HepG2 (cell line): ENCODE data around the gene GUCA2B. TPM values are rescaled to one million over a fixed set of nuclear protein-coding genes. Genes with fewer than 3 reads are reported as not detected.

Source experiments
- ATAC-seq: fragments of 200-7000 bp; cut with Tn5 transposase; 3 replicates; pipeline ENCODE4 v1.9.1; 2020; ENCODE audit warnings: mild to moderate bottlenecking, moderate library complexity
- BruUV-seq: library from RNA; stranded (reverse); fragments of 400-500 nt; replicated peaks from 2 replicates; lab custom pipeline; 2021; lab: Mats Ljungman, UMichigan
- CTCF ChIA-PET: fragments of 300-600 bp; formaldehyde crosslinking; extraction: SDS; loops from one replicate; lab custom pipeline; 2021; ENCODE audit warnings: low total read pairs, inconsistent platforms, low intra/inter-chr PET ratio; lab: Yijun Ruan, JAX
- POLR2A ChIA-PET: fragments of 350-600 bp; sonication (Branson Sonifier 250); formaldehyde crosslinking; loops from one replicate; lab custom pipeline; 2020; ENCODE audit warnings: antibody characterized with exemption, inconsistent platforms; lab: Yijun Ruan, JAX
- DNase-seq: peaks from one replicate; pipeline ENCODE4 v3.0.0-alpha.2; 2015; ENCODE audit warnings: low spot score
- FAIRE-seq: peaks from 3 replicates; lab custom pipeline; 2011; peaks lifted over from hg19 to GRCh38; lab: Jason Lieb, UNC
- H2AFZ ChIP-seq: one replicate; pipeline ENCODE4 v1.6.1; 2011; ENCODE audit warnings: low read length, inconsistent platforms
- H3K27ac ChIP-seq: fragments of 300-600 bp; 3 replicates; pipeline ENCODE4 v1.8.0; 2011; ENCODE audit warnings: mixed run types, mild to moderate bottlenecking, mixed read lengths, low read length, inconsistent platforms; ENCODE audit not compliant: insufficient read depth; ENCODE audit errors: extremely low read length
- H3K27me3 ChIP-seq, 2 experiments: fragments of 200-600 bp in 1 of 2; 2 replicates in 1 of 2; 3 replicates in 1 of 2; pipeline versions ENCODE4 v1.6.0 to v1.8.0; 2011; ENCODE audit warnings: low read length in 2 of 2, mild to moderate bottlenecking in 2 of 2, moderate library complexity in 2 of 2, inconsistent platforms in 1 of 2; ENCODE audit not compliant: insufficient read depth in 2 of 2, control insufficient read depth in 1 of 2
- H3K36me3 ChIP-seq, 2 experiments: fragments of 200-600 bp in 1 of 2; replicated peaks in 1 of 2; 2 replicates in 1 of 2; 3 replicates in 1 of 2; pipeline versions ENCODE4 v1.5.1 to v1.8.0; 2011; ENCODE audit warnings: low read length in 2 of 2, inconsistent platforms in 1 of 2; ENCODE audit not compliant: insufficient read depth in 2 of 2, control insufficient read depth in 1 of 2
- H3K4me1 ChIP-seq: 2 replicates; pipeline ENCODE4 v1.5.1; 2012; ENCODE audit warnings: low read length, inconsistent platforms; ENCODE audit not compliant: insufficient read depth
- H3K4me2 ChIP-seq: 2 replicates; pipeline ENCODE4 v1.6.0; 2011; ENCODE audit warnings: low read depth, low read length, inconsistent platforms
- H3K4me3 ChIP-seq, 3 experiments: fragments of 200-600 bp in 1 of 3; sonication (generic), shearing (Covaris generic) in 1 of 3; replicated peaks in 1 of 3; 2 replicates each; pipeline ENCODE4 v1.5.1; 2011 to 2016; ENCODE audit warnings: low read length in 3 of 3, inconsistent platforms in 2 of 3, low read depth in 2 of 3, mild to moderate bottlenecking in 2 of 3, control low read depth in 1 of 3, mixed read lengths in 1 of 3; ENCODE audit not compliant: insufficient read depth in 1 of 3
- H3K79me2 ChIP-seq: one replicate; pipeline ENCODE4 v1.6.1; 2011; ENCODE audit warnings: low read length, inconsistent platforms; ENCODE audit not compliant: insufficient read depth
- H3K9ac ChIP-seq: 2 replicates; pipeline ENCODE4 v1.6.0; 2011; ENCODE audit warnings: mild to moderate bottlenecking, low read depth, low read length, inconsistent platforms; ENCODE audit not compliant: insufficient read depth
- H3K9me3 ChIP-seq: 2 replicates; pipeline ENCODE4 v1.5.1; 2012; ENCODE audit warnings: mild to moderate bottlenecking, low read length
- H4K20me1 ChIP-seq: 2 replicates; pipeline ENCODE4 v1.6.0; 2011; ENCODE audit warnings: inconsistent platforms, mild to moderate bottlenecking, low read length, moderate library complexity; ENCODE audit not compliant: insufficient read depth
- ATF7 ChIP-seq, 2 experiments: fragments of 450-650 bp in 1 of 2; sonication (generic) in 1 of 2; formaldehyde crosslinking in 1 of 2; IDR thresholded peaks; 2 replicates each; pipeline versions ENCODE4 v1.4.0 to v1.6.1; 2016 to 2020; ENCODE audit warnings: antibody characterized with exemption in 1 of 2, mild to moderate bottlenecking in 1 of 2, missing genetic modification reagents in 1 of 2
- CHD4 ChIP-seq: fragments of 200-600 bp; sonication (generic); IDR thresholded peaks from 2 replicates; pipeline ENCODE4 v1.7.0; 2017; ENCODE audit warnings: mild to moderate bottlenecking, low read length, borderline replicate concordance
- CSRNP1 ChIP-seq: sonication (generic); formaldehyde crosslinking; IDR thresholded peaks from 2 replicates; pipeline ENCODE4 v1.8.1; 2023; ENCODE audit warnings: mild to moderate bottlenecking, missing genetic modification reagents
- E2F2 ChIP-seq: sonication (generic); formaldehyde crosslinking; IDR thresholded peaks from 2 replicates; pipeline ENCODE4 v1.4.0; 2020; ENCODE audit warnings: missing genetic modification reagents, borderline replicate concordance
- HOXD1 ChIP-seq: sonication (generic); formaldehyde crosslinking; IDR thresholded peaks from 2 replicates; pipeline ENCODE4 v1.5.0; 2020; ENCODE audit warnings: missing genetic modification reagents
- KLF6 ChIP-seq: IDR thresholded peaks from 2 replicates; pipeline ENCODE4 v1.8.0; 2016; ENCODE audit warnings: missing biosample characterization, missing genetic modification reagents
- MED8 ChIP-seq: sonication (generic); formaldehyde crosslinking; IDR thresholded peaks from 2 replicates; pipeline ENCODE4 v1.8.1; 2023; ENCODE audit warnings: mild to moderate bottlenecking, missing genetic modification reagents; ENCODE audit not compliant: insufficient replicate concordance
- RELA ChIP-seq: sonication (generic); formaldehyde crosslinking; IDR thresholded peaks from 2 replicates; pipeline ENCODE4 v1.4.0; 2020; ENCODE audit warnings: missing genetic modification reagents
- REXO4 ChIP-seq: sonication (generic); formaldehyde crosslinking; IDR thresholded peaks from 2 replicates; pipeline ENCODE4 v1.8.0; 2022; ENCODE audit warnings: missing genetic modification reagents, mild to moderate bottlenecking, borderline replicate concordance
- RFXANK ChIP-seq: IDR thresholded peaks from 2 replicates; pipeline ENCODE4 v1.6.1; 2016
- SPEN ChIP-seq: sonication (generic); formaldehyde crosslinking; IDR thresholded peaks from 2 replicates; pipeline ENCODE4 v1.5.1; 2020; ENCODE audit warnings: low read depth, mild to moderate bottlenecking, missing genetic modification reagents
- ZBTB20 ChIP-seq: sonication (generic); formaldehyde crosslinking; IDR thresholded peaks from 2 replicates; pipeline ENCODE4 v1.8.1; 2023; ENCODE audit warnings: missing genetic modification reagents, low read depth, mild to moderate bottlenecking, borderline replicate concordance
- ZNF121 ChIP-seq: sonication (generic); formaldehyde crosslinking; IDR thresholded peaks from 2 replicates; pipeline ENCODE4 v1.5.0; 2020; ENCODE audit warnings: mild to moderate bottlenecking, missing genetic modification reagents
- ZNF138 ChIP-seq: sonication (generic); formaldehyde crosslinking; IDR thresholded peaks from 2 replicates; pipeline ENCODE4 v1.5.0; 2020; ENCODE audit warnings: mild to moderate bottlenecking, low read depth, missing genetic modification reagents
- ZNF337 ChIP-seq: sonication (generic); formaldehyde crosslinking; IDR thresholded peaks from 2 replicates; pipeline ENCODE4 v1.5.1; 2020; ENCODE audit warnings: missing genetic modification reagents, low read depth, mild to moderate bottlenecking, borderline replicate concordance
- ZNF446 ChIP-seq: sonication (generic); formaldehyde crosslinking; IDR thresholded peaks from 2 replicates; pipeline ENCODE4 v1.5.0; 2020; ENCODE audit warnings: mild to moderate bottlenecking, missing genetic modification reagents
- ZNF605 ChIP-seq: sonication (generic); formaldehyde crosslinking; IDR thresholded peaks from 2 replicates; pipeline ENCODE4 v1.8.0; 2022; ENCODE audit warnings: mild to moderate bottlenecking, missing genetic modification reagents
- ZNF724P ChIP-seq: sonication (generic); formaldehyde crosslinking; IDR thresholded peaks from 2 replicates; pipeline ENCODE4 v1.8.0; 2022; ENCODE audit warnings: missing genetic modification reagents, borderline replicate concordance
- WGBS: methylation state at CpG from one replicate; pipeline ENCODE4 v1.1.6; 2017; ENCODE audit warnings: low lambda C conversion rate; 5-methylcytosine and 5-hydroxymethylcytosine counted together
- in situ Hi-C: cut with HindIII; loops from 2 replicates; pipeline ENCODE4 v1.10.0; 2017; ENCODE audit warnings: low pct_unique_long_range_greater_than_20kb; ENCODE audit not compliant: extremely low pct_ligation_motif_present
- intact Hi-C: fragments of 100-400 bp; cut with micrococcal nuclease; formaldehyde crosslinking; loops from one replicate; pipeline ENCODE4 v1.10.0; 2022; ENCODE audit not compliant: unreplicated experiment
- polyA plus RNA-seq, 8 experiments: library from polyadenylated mRNA; depleted of rRNA in 3 of 8; stranded (reverse) in 7 of 8; unstranded in 1 of 8; fragments of >200 nt; fragmentation: Illumina TruSeq in 4 of 8; extraction: Trizol in 4 of 8; gene quantifications; 2 replicates each; pipeline versions ENCODE4 v1.2.1 to v1.2.3, GENCODE V29; 2011 to 2016; ENCODE audit warnings: low read depth in 4 of 8, missing spikeins in 1 of 8, mixed read lengths in 1 of 8; ENCODE audit not compliant: insufficient read depth in 1 of 8
- total RNA-seq, 5 experiments: library from RNA; depleted of rRNA; stranded (reverse); fragments of >200 nt; fragmentation: Illumina TruSeq; extraction: Trizol; gene quantifications; 2 replicates each; pipeline ENCODE4 v1.2.3, GENCODE V29; 2016; ENCODE audit warnings: low read depth in 1 of 5

Gene GUCA2B
- total and polyA plus RNA-seq, 2 of the 13 experiments (the other 11 are each of a cell fraction or from before 2014, with no cell fraction given) = not detected

GRCh38 chr1:42179900-42180329 lies 26.7 kb downstream of the GUCA2B start:
- no peaks in the 10 kb centered on the region for H3K79me2 ChIP-seq
- H3K36me3 ChIP-seq = peaks cover 10 to 47% of the 10 kb centered on the region in 2 experiments; a peak in 3 of 5 replicates
- ATAC-seq (no peak), DNase-seq (no peak), FAIRE-seq (no peak)
- H3K4me2 ChIP-seq = no peak overlapping the region
- H4K20me1 ChIP-seq = no peaks in the 10 kb centered on the region
- no peak overlapping the region for H3K9ac ChIP-seq
- 96% methylated on average over 4 of the region's 4 CpGs for WGBS
- H3K27me3 ChIP-seq = no peaks in the 10 kb centered on the region
- in situ Hi-C loops = no loop called here
- H2AFZ ChIP-seq = no peak overlapping the region
- intact Hi-C loops = no loop called here
- no peaks in the 10 kb centered on the region for H3K9me3 ChIP-seq
- no peak overlapping the region for H3K4me3 ChIP-seq
- CTCF ChIA-PET = no interaction called here
- no TSS peak for BruUV-seq
- H3K27ac ChIP-seq = no peak overlapping the region
- H3K4me1 ChIP-seq = no peaks in the 10 kb centered on the region
- TF ChIP-seq ATF7 (IDR thresholded peaks at IDR 0.05) (0 out of 2 replicates have a peak, but pooled peaks have one; percentile 9), ATF7 (CRISPR knock-in tag; IDR thresholded peaks at IDR 0.05) (no peak), ZNF138 (CRISPR knock-in tag) (no peak)
- POLR2A ChIA-PET = no interaction called here

DNA sequence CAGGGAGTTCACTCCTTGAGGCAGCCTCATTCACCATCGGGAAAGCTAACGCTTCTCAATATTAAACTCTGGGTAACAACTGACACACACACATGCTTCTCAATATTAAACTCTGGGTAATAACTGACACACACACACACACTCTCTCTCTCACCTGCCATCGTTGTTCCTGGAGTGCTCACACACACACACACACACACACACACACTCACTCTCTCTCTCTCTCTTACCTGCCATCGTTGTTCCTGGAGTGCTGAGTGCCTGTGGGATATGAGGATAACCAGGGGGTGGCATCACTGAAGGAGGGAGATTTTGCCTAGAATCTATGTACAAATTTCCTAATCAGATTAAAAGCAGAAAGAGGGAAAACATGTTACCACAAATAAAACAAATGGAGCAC lies 28.5 kb downstream of the GUCA2B start:
- H3K4me3 ChIP-seq = no peak overlapping the region
- no peak for DNase-seq
- in situ Hi-C loops (no loop called here), intact Hi-C loops (no loop called here)
- CTCF ChIA-PET = no interaction called here
- no peak overlapping the region for H3K9ac ChIP-seq
- no peaks in the 10 kb centered on the region for H3K4me1 ChIP-seq
- no peaks in the 10 kb centered on the region for H3K27me3 ChIP-seq
- no peak overlapping the region for H3K4me2 ChIP-seq
- no TSS peak for BruUV-seq
- no peaks in the 10 kb centered on the region for H3K9me3 ChIP-seq
- POLR2A ChIA-PET = no interaction called here
- no peaks in the 10 kb centered on the region for H3K79me2 ChIP-seq
- no peak overlapping the region for H3K27ac ChIP-seq
- 98% methylated on average over 4 of the region's 4 CpGs for WGBS
- no peak for FAIRE-seq
- H4K20me1 ChIP-seq = no peaks in the 10 kb centered on the region
- H2AFZ ChIP-seq = no peak overlapping the region
- ATAC-seq = no peak
- H3K36me3 ChIP-seq = peaks cover 10 to 57% of the 10 kb centered on the region in 2 experiments; a peak in 4 of 5 replicates
- TF ChIP-seq CSRNP1 (no peak), ZNF724P (CRISPR knock-in tag) (no peak), RFXANK (CRISPR knock-in tag) (no peak), E2F2 (CRISPR knock-in tag) (no peak), ZNF446 (CRISPR knock-in tag) (no peak), CHD4 (no peak), KLF6 (CRISPR knock-in tag) (no peak), ZNF337 (CRISPR knock-in tag) (no peak), ZBTB20 (no peak), ZNF121 (no peak), SPEN (CRISPR knock-in tag) (no peak), REXO4 (no peak), ZNF605 (no peak), HOXD1 (CRISPR knock-in tag) (no peak), MED8 (CRISPR knock-in tag) (no peak), RELA (CRISPR knock-in tag) (no peak)
